Thyroid gland (tissue), 4 donors: ENCODE data around the gene TMEM270.

Source experiments
- POLR2A ChIP-seq, 2 donors: fragments of 450-650 bp; IDR thresholded peaks; one replicate each; pipeline ENCODE4 v1.6.1; 2017; ENCODE audit warnings: antibody characterized with exemption in 2 of 2, mild to moderate bottlenecking in 2 of 2, moderate library complexity in 1 of 2
- TF ChIP-seq, protein P1 (sequence below), 6 experiments: fragments of 200-600 bp in 3 of 6; fragments of 450-650 bp in 3 of 6; sonication (generic) in 3 of 6; IDR thresholded peaks; one replicate each; pipeline ENCODE4 v1.5.1; 2016 to 2019; ENCODE audit warnings: antibody characterized with exemption in 6 of 6, mild to moderate bottlenecking in 2 of 6, inconsistent platforms in 1 of 6, moderate library complexity in 1 of 6

DNA sequence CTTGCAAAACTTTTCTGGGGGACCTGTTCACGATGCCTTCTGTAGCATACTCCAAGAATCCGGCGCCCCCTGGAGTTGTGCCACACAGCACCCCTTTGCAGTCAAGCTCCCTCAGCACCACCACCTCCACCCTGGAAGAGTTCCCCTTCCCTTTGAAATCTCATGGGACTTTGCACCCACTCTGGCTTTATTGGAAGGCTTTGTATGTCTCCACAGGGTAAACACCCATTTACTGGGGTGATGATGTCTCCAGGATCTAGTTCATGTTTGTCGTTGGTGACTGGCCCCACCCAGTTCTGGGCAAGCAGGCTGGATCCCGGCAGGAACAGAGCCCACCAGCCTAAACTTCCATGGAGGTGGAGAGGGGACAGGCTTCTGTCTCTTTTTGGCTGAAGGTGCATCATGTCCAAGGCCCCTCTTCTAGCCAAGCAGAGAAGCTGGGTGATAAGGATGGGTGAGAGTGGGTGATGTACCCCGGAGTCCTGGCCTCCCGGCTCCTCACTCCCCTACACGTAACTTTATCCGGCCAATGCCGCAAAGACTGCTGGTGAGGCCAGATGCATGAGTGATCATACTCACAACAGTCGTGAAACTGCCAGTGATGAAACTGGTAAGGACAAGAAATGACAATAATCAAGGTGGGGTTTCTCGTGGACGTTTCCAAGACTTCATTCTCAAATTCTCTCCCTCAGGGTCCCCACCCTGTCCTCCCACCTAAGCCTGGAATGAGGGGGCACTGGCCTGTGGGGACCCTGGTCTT is 30.9 kb upstream of the TMEM270 start:
- TF ChIP-seq, protein P1, sequence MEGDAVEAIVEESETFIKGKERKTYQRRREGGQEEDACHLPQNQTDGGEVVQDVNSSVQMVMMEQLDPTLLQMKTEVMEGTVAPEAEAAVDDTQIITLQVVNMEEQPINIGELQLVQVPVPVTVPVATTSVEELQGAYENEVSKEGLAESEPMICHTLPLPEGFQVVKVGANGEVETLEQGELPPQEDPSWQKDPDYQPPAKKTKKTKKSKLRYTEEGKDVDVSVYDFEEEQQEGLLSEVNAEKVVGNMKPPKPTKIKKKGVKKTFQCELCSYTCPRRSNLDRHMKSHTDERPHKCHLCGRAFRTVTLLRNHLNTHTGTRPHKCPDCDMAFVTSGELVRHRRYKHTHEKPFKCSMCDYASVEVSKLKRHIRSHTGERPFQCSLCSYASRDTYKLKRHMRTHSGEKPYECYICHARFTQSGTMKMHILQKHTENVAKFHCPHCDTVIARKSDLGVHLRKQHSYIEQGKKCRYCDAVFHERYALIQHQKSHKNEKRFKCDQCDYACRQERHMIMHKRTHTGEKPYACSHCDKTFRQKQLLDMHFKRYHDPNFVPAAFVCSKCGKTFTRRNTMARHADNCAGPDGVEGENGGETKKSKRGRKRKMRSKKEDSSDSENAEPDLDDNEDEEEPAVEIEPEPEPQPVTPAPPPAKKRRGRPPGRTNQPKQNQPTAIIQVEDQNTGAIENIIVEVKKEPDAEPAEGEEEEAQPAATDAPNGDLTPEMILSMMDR (IDR thresholded peaks at IDR 0.05): no peak
- TF ChIP-seq POLR2A (IDR thresholded peaks at IDR 0.05): no peak
